B cell (primary cell): ENCODE measurements around the gene OR13J1. TPM values are rescaled to one million over a fixed set of nuclear protein-coding genes. Genes with fewer than 3 reads are reported as not detected.
A peak's percentile ranks its signal among the peaks of the same experiment; 100 is the strongest.

ENCODE experiments used
- ATAC-seq: fragments of 200-7000 bp; cut with Tn5 transposase; one replicate; pipeline ENCODE4 v1.10.0; 2021; ENCODE audit warnings: low read depth, mild to moderate bottlenecking, moderate number of reproducible peaks, moderate library complexity
- CTCF ChIA-PET: fragments of 350-600 bp; sonication (Branson Sonifier 250); formaldehyde crosslinking; loops from one replicate; lab custom pipeline; 2021; ENCODE audit warnings: antibody characterized with exemption, inconsistent platforms; lab: Charles Lee
- POLR2A ChIA-PET: fragments of 350-600 bp; sonication (Branson Sonifier 250); formaldehyde crosslinking; loops from one replicate; lab custom pipeline; 2021; ENCODE audit warnings: antibody characterized with exemption; lab: Charles Lee
- DNase-seq: peaks from one replicate; pipeline ENCODE4 v3.0.0; 2013
- H2AFZ ChIP-seq: 2 replicates; pipeline ENCODE4 v1.6.1; 2012; ENCODE audit warnings: mild to moderate bottlenecking, low read depth, low read length; ENCODE audit not compliant: insufficient read depth, poor library complexity, severe bottlenecking
- H3K27ac ChIP-seq, 2 donors: 1 replicate in 1 of 2; 2 replicates in 1 of 2; pipeline ENCODE4 v1.5.1; 2012 to 2013; ENCODE audit warnings: low read length in 2 of 2, mild to moderate bottlenecking in 2 of 2, moderate library complexity in 1 of 2
- H3K27me3 ChIP-seq, 4 experiments: fragments of 200-600 bp in 1 of 4; sonication (generic) in 1 of 4; replicated peaks in 1 of 4; 1 replicate in 2 of 4; 2 replicates in 2 of 4; pipeline versions ENCODE4 v1.6.1 to v1.7.0; 2013 to 2016; ENCODE audit warnings: low read length in 3 of 4, mild to moderate bottlenecking in 2 of 4, mixed read lengths in 1 of 4, moderate library complexity in 1 of 4; ENCODE audit not compliant: insufficient read depth in 4 of 4, control insufficient read depth in 3 of 4; ENCODE audit errors: control extremely low read depth in 1 of 4
- H3K36me3 ChIP-seq, 2 experiments: replicated peaks in 1 of 2; 1 replicate in 1 of 2; 2 replicates in 1 of 2; pipeline versions ENCODE4 v1.6.1 to v1.7.1; 2013; ENCODE audit warnings: low read length in 1 of 2; ENCODE audit not compliant: insufficient read depth in 2 of 2, control insufficient read depth in 1 of 2; ENCODE audit errors: control extremely low read depth in 1 of 2, extremely low read depth in 1 of 2
- H3K4me1 ChIP-seq, 2 donors: fragments of 200-600 bp in 1 of 2; sonication (generic) in 1 of 2; 1 replicate in 1 of 2; 2 replicates in 1 of 2; pipeline versions ENCODE4 v1.5.1 to v1.6.1; 2013 to 2017; ENCODE audit warnings: low read length in 2 of 2; ENCODE audit not compliant: control insufficient read depth in 2 of 2, insufficient read depth in 2 of 2
- H3K4me2 ChIP-seq: replicated peaks from 2 replicates; pipeline ENCODE3; 2012; ENCODE audit warnings: mild to moderate bottlenecking, low read depth, low read length; ENCODE audit not compliant: poor library complexity, severe bottlenecking
- H3K4me3 ChIP-seq, 5 experiments: fragments of 200-600 bp in 1 of 5; sonication (generic) in 1 of 5; 1 replicate in 3 of 5; 2 replicates in 2 of 5; pipeline versions ENCODE4 v1.5.1 to v1.7.0; 2011 to 2016; ENCODE audit warnings: low read length in 4 of 5, mild to moderate bottlenecking in 4 of 5, low read depth in 2 of 5, control low read depth in 1 of 5, moderate library complexity in 1 of 5; ENCODE audit not compliant: insufficient read depth in 1 of 5; ENCODE audit errors: control extremely low read depth in 1 of 5, extremely low read depth in 1 of 5
- H3K79me2 ChIP-seq: fragments of 200-600 bp; sonication (generic); one replicate; pipeline ENCODE4 v1.6.0; 2016; ENCODE audit warnings: low read length; ENCODE audit not compliant: control insufficient read depth, insufficient read depth
- H3K9ac ChIP-seq: fragments of 200-600 bp; sonication (generic); 2 replicates; pipeline ENCODE4 v1.6.1; 2017; ENCODE audit warnings: mild to moderate bottlenecking, low read length, moderate library complexity
- H3K9me3 ChIP-seq, 3 donors: one replicate each; pipeline versions ENCODE4 v1.6.1 to v1.7.1; 2013; ENCODE audit warnings: low read length in 2 of 3; ENCODE audit not compliant: control insufficient read depth in 2 of 3, insufficient read depth in 1 of 3; ENCODE audit errors: control extremely low read depth in 1 of 3
- H4K20me1 ChIP-seq: 2 replicates; pipeline ENCODE4 v1.6.0; 2012; ENCODE audit warnings: mild to moderate bottlenecking, low read length; ENCODE audit not compliant: insufficient read depth, control insufficient read depth, poor library complexity, severe bottlenecking
- H3K27ac Mint-ChIP-seq: one replicate; pipeline ENCODE4 v1.8.0; 2021; ENCODE audit warnings: mixed read lengths
- H3K27me3 Mint-ChIP-seq: one replicate; pipeline ENCODE4 v1.8.0; 2021; ENCODE audit warnings: mixed read lengths
- H3K4me1 Mint-ChIP-seq: one replicate; pipeline ENCODE4 v1.8.0; 2021; ENCODE audit warnings: mixed read lengths
- H3K4me3 Mint-ChIP-seq: one replicate; pipeline ENCODE4 v1.8.0; 2021; ENCODE audit warnings: mixed read lengths
- H3K9me3 Mint-ChIP-seq: one replicate; pipeline ENCODE4 v1.8.0; 2022; ENCODE audit warnings: mixed read lengths; ENCODE audit not compliant: insufficient read depth
- CTCF ChIP-seq: fragments of 200-600 bp; IDR thresholded peaks from one replicate; pipeline ENCODE4 v1.8.0; 2022; ENCODE audit warnings: antibody characterized with exemption, mild to moderate bottlenecking
- EZH2 ChIP-seq: IDR thresholded peaks from 2 replicates; pipeline ENCODE4 v1.6.1; 2012; ENCODE audit warnings: borderline replicate concordance, low read depth, mild to moderate bottlenecking, moderate library complexity, low read length; ENCODE audit not compliant: insufficient read depth, poor library complexity, severe bottlenecking
- WGBS: methylation state at CpG from one replicate; pipeline ENCODE4 v1.1.5; 2013; ENCODE audit warnings: missing lambda C conversion rate; ENCODE audit not compliant: insufficient coverage; 5-methylcytosine and 5-hydroxymethylcytosine counted together
- intact Hi-C: fragments of 100-400 bp; cut with micrococcal nuclease; formaldehyde crosslinking; loops from one replicate; pipeline ENCODE4 v1.10.0; 2022
- polyA plus RNA-seq: library from polyadenylated mRNA; depleted of rRNA; stranded (reverse); fragments of >200 nt; gene quantifications from 2 replicates; pipeline ENCODE4 v1.2.3, GENCODE V29; 2012
- total RNA-seq, 2 donors: library from RNA; stranded (reverse); fragments of 120-200 nt in 1 of 2; gene quantifications; 1 replicate in 1 of 2; 2 replicates in 1 of 2; pipeline versions ENCODE4 v1.2.3 to v1.2.4, GENCODE V29; 2013 to 2022

The OR13J1 gene
- total and polyA plus RNA-seq, 2 donors (not counting 1 experiment from before 2014, with no cell fraction given): not detected

- H3K36me3 ChIP-seq: no peaks in the 10 kb centered on the region
- H3K27ac ChIP-seq: no peak overlapping the region
- Mint-ChIP-seq H3K27me3 (no peaks in the 10 kb centered on the region), H3K9me3 (no peaks in the 10 kb centered on the region), H3K4me1 (peaks cover 59% of the 10 kb centered on the region), H3K4me3 (no peak overlapping the region), H3K27ac (no peak overlapping the region)
- DNase-seq: no peak
- H4K20me1 ChIP-seq: no peaks in the 10 kb centered on the region
- H3K4me3 ChIP-seq: no peak overlapping the region
- ATAC-seq: no peak
- H3K9me3 ChIP-seq: no peaks in the 10 kb centered on the region
- TF ChIP-seq EZH2: no peak
- TF ChIP-seq CTCF: no peak
- H3K4me1 ChIP-seq: peaks cover 57 to 65% of the 10 kb centered on the region in 2 donors
- ChIA-PET POLR2A (no interaction called here), CTCF (interaction anchor here (0.7 to 1.4 kb wide), 3 partner anchors 15 to 173 kb away, joined by 3 to 10 read pairs (median 6); no protein-coding TSS in a partner anchor)
- no peak overlapping the region for H3K9ac ChIP-seq
- H3K79me2 ChIP-seq: peaks cover 3% of the 10 kb centered on the region
- intact Hi-C loops: no loop called here
- WGBS: 96% methylated on average over 14 of the region's 17 CpGs
- H2AFZ ChIP-seq: no peak overlapping the region
- no peaks in the 10 kb centered on the region for H3K27me3 ChIP-seq
- H3K4me2 ChIP-seq: peak overlapping the region; percentile 35
Observed at GRCh38 chr9:35842020-35842745, 28.0 kb downstream of the OR13J1 start.

GRCh38 chr9:35841645-35841900 is 28.6 kb downstream of the OR13J1 start:
- H3K4me2 ChIP-seq: no peak overlapping the region
- no peak overlapping the region for H3K27ac Mint-ChIP-seq
- no peaks in the 10 kb centered on the region for H3K36me3 ChIP-seq
- no peaks in the 10 kb centered on the region for H4K20me1 ChIP-seq
- no peaks in the 10 kb centered on the region for H3K9me3 ChIP-seq
- H3K27me3 Mint-ChIP-seq: no peaks in the 10 kb centered on the region
- no peak overlapping the region for H3K4me3 Mint-ChIP-seq
- H2AFZ ChIP-seq: no peak overlapping the region
- no peak overlapping the region for H3K9ac ChIP-seq
- H3K4me1 Mint-ChIP-seq: peaks cover 53% of the 10 kb centered on the region
- no peak overlapping the region for H3K27ac ChIP-seq
- ATAC-seq (no peak), DNase-seq (no peak)
- ChIA-PET POLR2A (no interaction called here), CTCF (interaction anchor here (0.7 to 1.4 kb wide), 4 partner anchors 15 to 172 kb away, joined by 3 to 10 read pairs (median 4); no protein-coding TSS in a partner anchor)
- H3K27me3 ChIP-seq: no peaks in the 10 kb centered on the region
- no peak overlapping the region for H3K4me3 ChIP-seq
- H3K79me2 ChIP-seq: peaks cover 3% of the 10 kb centered on the region
- H3K4me1 ChIP-seq: peaks cover 51 to 59% of the 10 kb centered on the region in 2 donors
- intact Hi-C loops: no loop called here
- TF ChIP-seq EZH2 (no peak), CTCF (no peak)
- H3K9me3 Mint-ChIP-seq: no peaks in the 10 kb centered on the region
- 100% methylated on average over 2 of the region's 5 CpGs for WGBS
